DOHH2 (cell line): Measurements from ENCODE around the gene EFNA3.

Experiments
- EZH2phosphoT487 ChIP-seq: fragments of 200-600 bp; sonication (generic); IDR thresholded peaks from 2 replicates; pipeline ENCODE4 v1.6.1; 2017; ENCODE audit warnings: borderline replicate concordance, mild to moderate bottlenecking, antibody characterized with exemption, low read length, moderate library complexity, mixed read lengths
- TF ChIP-seq, protein P1 (sequence below): fragments of 200-600 bp; sonication (generic); IDR thresholded peaks from one replicate; pipeline ENCODE4 v1.5.1; 2014; ENCODE audit warnings: antibody characterized with exemption, mild to moderate bottlenecking, low read depth, low read length; ENCODE audit not compliant: poor library complexity, severe bottlenecking

- TF ChIP-seq, protein P1, sequence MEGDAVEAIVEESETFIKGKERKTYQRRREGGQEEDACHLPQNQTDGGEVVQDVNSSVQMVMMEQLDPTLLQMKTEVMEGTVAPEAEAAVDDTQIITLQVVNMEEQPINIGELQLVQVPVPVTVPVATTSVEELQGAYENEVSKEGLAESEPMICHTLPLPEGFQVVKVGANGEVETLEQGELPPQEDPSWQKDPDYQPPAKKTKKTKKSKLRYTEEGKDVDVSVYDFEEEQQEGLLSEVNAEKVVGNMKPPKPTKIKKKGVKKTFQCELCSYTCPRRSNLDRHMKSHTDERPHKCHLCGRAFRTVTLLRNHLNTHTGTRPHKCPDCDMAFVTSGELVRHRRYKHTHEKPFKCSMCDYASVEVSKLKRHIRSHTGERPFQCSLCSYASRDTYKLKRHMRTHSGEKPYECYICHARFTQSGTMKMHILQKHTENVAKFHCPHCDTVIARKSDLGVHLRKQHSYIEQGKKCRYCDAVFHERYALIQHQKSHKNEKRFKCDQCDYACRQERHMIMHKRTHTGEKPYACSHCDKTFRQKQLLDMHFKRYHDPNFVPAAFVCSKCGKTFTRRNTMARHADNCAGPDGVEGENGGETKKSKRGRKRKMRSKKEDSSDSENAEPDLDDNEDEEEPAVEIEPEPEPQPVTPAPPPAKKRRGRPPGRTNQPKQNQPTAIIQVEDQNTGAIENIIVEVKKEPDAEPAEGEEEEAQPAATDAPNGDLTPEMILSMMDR = no peak
- TF ChIP-seq EZH2phosphoT487 = no peak
Measured at GRCh38 chr1:155105604-155106011, 27.0 kb downstream of the EFNA3 start.
